22Rv1 (cell line): ENCODE results near the gene FNBP1.

Experiments
- CTCF ChIP-seq: fragments of 450-650 bp; IDR thresholded peaks from 2 replicates; pipeline ENCODE4 v1.5.1; 2017; ENCODE audit warnings: mild to moderate bottlenecking
- ZFX ChIP-seq: fragments of 450-650 bp; IDR thresholded peaks from 2 replicates; pipeline ENCODE4 v1.6.1; 2017; ENCODE audit warnings: antibody characterized with exemption, borderline replicate concordance

GRCh38 chr9:129929496-129930125 lies 113.4 kb downstream of the FNBP1 start:
- TF ChIP-seq ZFX (no peak), CTCF (no peak)
